Vagina (tissue), 2 donors: ENCODE measurements around the gene ALKBH5. TPM values are rescaled to one million over a fixed set of nuclear protein-coding genes. Genes with fewer than 3 reads are reported as not detected.

Source experiments
- DNase-seq, 2 donors: peaks; one replicate each; pipeline ENCODE4 v3.0.0-alpha.2; 2017; ENCODE audit errors: extremely low spot score in 2 of 2
- H3K27ac ChIP-seq: fragments of 200-600 bp; sonication (generic); one replicate; pipeline ENCODE4 v1.5.1; 2019
- H3K27me3 ChIP-seq: fragments of 200-600 bp; sonication (generic); one replicate; pipeline ENCODE4 v1.5.1; 2019
- H3K36me3 ChIP-seq, 2 donors: fragments of 200-600 bp; sonication (generic); one replicate each; pipeline ENCODE4 v1.5.1; 2017 to 2019
- H3K4me1 ChIP-seq: fragments of 200-600 bp; sonication (generic); one replicate; pipeline ENCODE4 v1.5.1; 2019
- H3K4me3 ChIP-seq, 2 donors: fragments of 200-600 bp; sonication (generic); 1 replicate in 1 of 2; 2 replicates in 1 of 2; pipeline ENCODE4 v1.5.1; 2016 to 2019
- H3K9me3 ChIP-seq: fragments of 200-600 bp; sonication (generic); one replicate; pipeline ENCODE4 v1.5.1; 2019
- POLR2A ChIP-seq, 2 donors: fragments of 450-650 bp; IDR thresholded peaks; one replicate each; pipeline ENCODE4 v1.6.1; 2017; ENCODE audit warnings: antibody characterized with exemption in 2 of 2, mild to moderate bottlenecking in 2 of 2, moderate library complexity in 2 of 2
- POLR2AphosphoS5 ChIP-seq, 2 donors: sonication (generic); formaldehyde crosslinking; IDR thresholded peaks; one replicate each; pipeline ENCODE4 v1.9.0; 2017; ENCODE audit warnings: antibody characterized with exemption in 2 of 2, mild to moderate bottlenecking in 2 of 2, low read depth in 1 of 2; ENCODE audit not compliant: insufficient read depth in 1 of 2
- intact Hi-C: fragments of 100-400 bp; cut with DNase I; formaldehyde crosslinking; loops from one replicate; pipeline ENCODE4 v1.15.1; 2023
- total RNA-seq: library from RNA; depleted of rRNA; stranded (reverse); fragments of >200 nt; gene quantifications from one replicate; pipeline ENCODE4 v1.2.3, GENCODE V29; 2016
- TF ChIP-seq, protein P1 (sequence below), 3 experiments: fragments of 450-650 bp in 2 of 3; fragments of 200-600 bp in 1 of 3; sonication (generic) in 1 of 3; IDR thresholded peaks; one replicate each; pipeline ENCODE4 v1.5.1; 2017 to 2019; ENCODE audit warnings: antibody characterized with exemption in 3 of 3, mild to moderate bottlenecking in 2 of 3, moderate library complexity in 2 of 3

The ALKBH5 gene
- total RNA-seq, 1 donor from 2014 or later = 77.3 TPM

GRCh38 chr17:18177722-18178121, 5.9 kb upstream of the ALKBH5 start:
- H3K9me3 ChIP-seq = no peaks in the 10 kb centered on the region
- intact Hi-C loops = no loop called here

GRCh38 chr17:18179196-18179595, 4.4 kb upstream of the ALKBH5 start:
- intact Hi-C loops = no loop called here
- Histone ChIP-seq H3K27me3 (no peaks in the 10 kb centered on the region), H3K9me3 (no peaks in the 10 kb centered on the region), H3K4me1 (peaks cover 17% of the 10 kb centered on the region), H3K4me3 (no peak overlapping the region), H3K27ac (no peak overlapping the region), H3K36me3 (no peaks in the 10 kb centered on the region)
- DNase-seq = no peak
- no peak for TF ChIP-seq POLR2AphosphoS5 (IDR thresholded peaks at IDR 0.05; ENCODE audit: insufficient read depth in 1 of 2, low read depth in 1 of 2)
- TF ChIP-seq POLR2A (IDR thresholded peaks at IDR 0.05) = no peak
- TF ChIP-seq, protein P1, sequence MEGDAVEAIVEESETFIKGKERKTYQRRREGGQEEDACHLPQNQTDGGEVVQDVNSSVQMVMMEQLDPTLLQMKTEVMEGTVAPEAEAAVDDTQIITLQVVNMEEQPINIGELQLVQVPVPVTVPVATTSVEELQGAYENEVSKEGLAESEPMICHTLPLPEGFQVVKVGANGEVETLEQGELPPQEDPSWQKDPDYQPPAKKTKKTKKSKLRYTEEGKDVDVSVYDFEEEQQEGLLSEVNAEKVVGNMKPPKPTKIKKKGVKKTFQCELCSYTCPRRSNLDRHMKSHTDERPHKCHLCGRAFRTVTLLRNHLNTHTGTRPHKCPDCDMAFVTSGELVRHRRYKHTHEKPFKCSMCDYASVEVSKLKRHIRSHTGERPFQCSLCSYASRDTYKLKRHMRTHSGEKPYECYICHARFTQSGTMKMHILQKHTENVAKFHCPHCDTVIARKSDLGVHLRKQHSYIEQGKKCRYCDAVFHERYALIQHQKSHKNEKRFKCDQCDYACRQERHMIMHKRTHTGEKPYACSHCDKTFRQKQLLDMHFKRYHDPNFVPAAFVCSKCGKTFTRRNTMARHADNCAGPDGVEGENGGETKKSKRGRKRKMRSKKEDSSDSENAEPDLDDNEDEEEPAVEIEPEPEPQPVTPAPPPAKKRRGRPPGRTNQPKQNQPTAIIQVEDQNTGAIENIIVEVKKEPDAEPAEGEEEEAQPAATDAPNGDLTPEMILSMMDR (IDR thresholded peaks at IDR 0.05) = no peak

More at GRCh38 chr17:18177722-18178121, 5.9 kb upstream of the ALKBH5 start:
- Histone ChIP-seq H3K4me3 (no peak overlapping the region), H3K4me1 (peaks cover 17% of the 10 kb centered on the region), H3K27ac (no peak overlapping the region), H3K27me3 (no peaks in the 10 kb centered on the region), H3K36me3 (no peaks in the 10 kb centered on the region)
- TF ChIP-seq, protein P1 (IDR thresholded peaks at IDR 0.05) = no peak
- TF ChIP-seq POLR2AphosphoS5 (IDR thresholded peaks at IDR 0.05; ENCODE audit: insufficient read depth in 1 of 2, low read depth in 1 of 2) (no peak), POLR2A (IDR thresholded peaks at IDR 0.05) (no peak)
- no peak for DNase-seq

DNA sequence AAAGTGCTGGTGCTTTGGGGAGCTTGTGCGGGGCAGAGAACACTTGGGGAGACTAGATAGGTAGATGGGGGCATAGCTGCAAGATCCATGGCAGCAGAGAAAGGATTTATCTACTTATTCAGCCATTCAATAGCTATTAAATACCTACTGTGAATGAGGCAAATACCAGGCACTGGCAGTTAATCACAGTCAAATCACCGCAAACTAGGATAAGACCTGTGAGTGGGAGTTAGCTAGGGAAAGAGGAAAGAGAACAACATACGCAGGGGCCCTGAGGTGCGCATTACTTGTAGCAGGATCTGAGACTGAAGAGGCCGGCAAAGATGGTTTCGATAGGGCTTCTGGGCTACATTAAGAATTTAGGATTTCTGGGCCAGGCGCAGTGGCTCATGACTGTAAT, 3.8 kb upstream of the ALKBH5 start:
- TF ChIP-seq, protein P1 (IDR thresholded peaks at IDR 0.05) = no peak
- TF ChIP-seq POLR2AphosphoS5 (IDR thresholded peaks at IDR 0.05; ENCODE audit: insufficient read depth in 1 of 2, low read depth in 1 of 2) (no peak), POLR2A (IDR thresholded peaks at IDR 0.05) (no peak)
- no peak overlapping the region for H3K27ac ChIP-seq
- no peaks in the 10 kb centered on the region for H3K9me3 ChIP-seq
- no peak for DNase-seq
- H3K27me3 ChIP-seq = no peaks in the 10 kb centered on the region
- H3K4me1 ChIP-seq = peaks cover 21% of the 10 kb centered on the region
- no peaks in the 10 kb centered on the region for H3K36me3 ChIP-seq
- H3K4me3 ChIP-seq = no peak overlapping the region
- intact Hi-C loops = no loop called here

- DNase-seq = no peak
Measured at GRCh38 chr17:18181358-18181757, 2.3 kb upstream of the ALKBH5 start.

More at GRCh38 chr17:18181358-18181757, 2.3 kb upstream of the ALKBH5 start:
- TF ChIP-seq POLR2A (IDR thresholded peaks at IDR 0.05) (no peak), POLR2AphosphoS5 (IDR thresholded peaks at IDR 0.05; ENCODE audit: insufficient read depth in 1 of 2, low read depth in 1 of 2) (no peak)
- TF ChIP-seq, protein P1 (IDR thresholded peaks at IDR 0.05) = no peak
- no peak overlapping the region for H3K4me3 ChIP-seq
- H3K9me3 ChIP-seq = no peaks in the 10 kb centered on the region
- no peaks in the 10 kb centered on the region for H3K27me3 ChIP-seq
- H3K27ac ChIP-seq = peak overlapping the region; percentile 99
- H3K36me3 ChIP-seq = no peaks in the 10 kb centered on the region
- intact Hi-C loops = no loop called here
- H3K4me1 ChIP-seq = peaks cover 35% of the 10 kb centered on the region
